Peyer's patch (tissue), 4 donors: ENCODE data around the gene ADCY2.

ENCODE experiments used
- CTCF ChIP-seq, 6 experiments: fragments of 450-650 bp in 4 of 6; fragments of 200-600 bp in 2 of 6; sonication (generic) in 1 of 6; IDR thresholded peaks; one replicate each; pipeline ENCODE4 v1.5.1; 2017 to 2019; ENCODE audit warnings: antibody characterized with exemption in 6 of 6, mild to moderate bottlenecking in 3 of 6, moderate library complexity in 1 of 6
- POLR2A ChIP-seq, 2 donors: fragments of 450-650 bp; IDR thresholded peaks; one replicate each; pipeline ENCODE4 v1.5.1; 2017; ENCODE audit warnings: antibody characterized with exemption in 2 of 2, mild to moderate bottlenecking in 2 of 2, moderate library complexity in 2 of 2

- no peak for TF ChIP-seq CTCF (IDR thresholded peaks at IDR 0.05)
- no peak for TF ChIP-seq POLR2A (IDR thresholded peaks at IDR 0.05)
Measured at GRCh38 chr5:7664208-7664607, 268.3 kb downstream of the ADCY2 start.
